ENCODE measurements around the gene OSM. TPM values are rescaled to one million over a fixed set of nuclear protein-coding genes. Genes with fewer than 3 reads are reported as not detected.

The OSM gene
- total RNA-seq, 1 donor from 2014 or later, result not detected

DNA sequence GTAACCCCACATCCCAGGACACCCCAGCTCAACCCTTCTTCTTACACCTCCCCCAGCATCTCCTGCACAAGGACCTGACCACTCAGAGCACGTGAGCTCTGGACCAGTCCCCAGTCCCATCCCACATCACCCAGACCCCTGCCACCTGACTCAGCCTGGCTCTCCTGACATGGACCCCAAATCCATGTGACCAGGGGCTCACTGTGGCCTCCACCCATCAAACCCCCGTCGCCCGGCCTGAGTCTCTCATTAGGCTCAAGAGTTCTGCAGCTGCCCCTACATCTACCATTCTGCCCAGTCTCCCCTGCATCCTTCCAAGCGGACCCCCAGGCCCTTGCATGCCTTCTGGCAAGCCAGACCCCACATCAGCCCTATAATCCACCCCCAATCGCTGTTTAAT, 18.2 kb downstream of the OSM start:
- no peak overlapping the region for H3K4me3 Mint-ChIP-seq (ENCODE audit: unreplicated experiment)
- no peaks in the 10 kb centered on the region for H3K36me3 Mint-ChIP-seq (ENCODE audit: low read depth, unreplicated experiment)
- DNase-seq (ENCODE audit: low spot score), result no peak
- H3K27me3 Mint-ChIP-seq (ENCODE audit: unreplicated experiment), result peaks cover 19% of the 10 kb centered on the region
- TF ChIP-seq, protein P1, sequence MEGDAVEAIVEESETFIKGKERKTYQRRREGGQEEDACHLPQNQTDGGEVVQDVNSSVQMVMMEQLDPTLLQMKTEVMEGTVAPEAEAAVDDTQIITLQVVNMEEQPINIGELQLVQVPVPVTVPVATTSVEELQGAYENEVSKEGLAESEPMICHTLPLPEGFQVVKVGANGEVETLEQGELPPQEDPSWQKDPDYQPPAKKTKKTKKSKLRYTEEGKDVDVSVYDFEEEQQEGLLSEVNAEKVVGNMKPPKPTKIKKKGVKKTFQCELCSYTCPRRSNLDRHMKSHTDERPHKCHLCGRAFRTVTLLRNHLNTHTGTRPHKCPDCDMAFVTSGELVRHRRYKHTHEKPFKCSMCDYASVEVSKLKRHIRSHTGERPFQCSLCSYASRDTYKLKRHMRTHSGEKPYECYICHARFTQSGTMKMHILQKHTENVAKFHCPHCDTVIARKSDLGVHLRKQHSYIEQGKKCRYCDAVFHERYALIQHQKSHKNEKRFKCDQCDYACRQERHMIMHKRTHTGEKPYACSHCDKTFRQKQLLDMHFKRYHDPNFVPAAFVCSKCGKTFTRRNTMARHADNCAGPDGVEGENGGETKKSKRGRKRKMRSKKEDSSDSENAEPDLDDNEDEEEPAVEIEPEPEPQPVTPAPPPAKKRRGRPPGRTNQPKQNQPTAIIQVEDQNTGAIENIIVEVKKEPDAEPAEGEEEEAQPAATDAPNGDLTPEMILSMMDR (IDR thresholded peaks at IDR 0.05; ENCODE audit: unreplicated experiment), result no peak
- H3K4me1 Mint-ChIP-seq (ENCODE audit: unreplicated experiment), result peaks cover 8% of the 10 kb centered on the region
- no peak overlapping the region for H3K27ac Mint-ChIP-seq (ENCODE audit: unreplicated experiment)
- H3K9me3 Mint-ChIP-seq (ENCODE audit: unreplicated experiment), result no peaks in the 10 kb centered on the region

DNA sequence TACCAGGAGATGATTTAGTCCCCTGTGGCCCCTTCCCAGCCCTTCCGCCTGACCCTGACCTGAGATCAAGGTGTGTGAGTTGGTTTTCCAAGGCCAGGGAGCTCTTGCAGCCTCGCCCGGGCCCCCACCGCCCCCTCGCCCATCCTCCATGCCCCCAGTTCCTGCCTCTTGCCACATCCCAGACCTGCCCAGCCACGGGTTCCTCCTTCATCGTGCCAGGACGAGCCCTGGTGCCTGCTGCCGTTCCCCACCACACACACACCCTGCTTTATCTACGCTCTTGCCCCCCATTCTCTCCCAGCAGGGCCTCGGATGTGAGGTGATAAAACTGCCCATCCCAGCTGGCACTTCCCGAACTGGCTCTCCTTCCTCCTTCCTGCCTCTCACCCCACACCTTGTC, 18.7 kb downstream of the OSM start:
- TF ChIP-seq, protein P1 (IDR thresholded peaks at IDR 0.05; ENCODE audit: unreplicated experiment), result no peak
- peaks cover 20% of the 10 kb centered on the region for H3K27me3 Mint-ChIP-seq (ENCODE audit: unreplicated experiment)
- no peak overlapping the region for H3K4me3 Mint-ChIP-seq (ENCODE audit: unreplicated experiment)
- no peaks in the 10 kb centered on the region for H3K36me3 Mint-ChIP-seq (ENCODE audit: low read depth, unreplicated experiment)
- no peak for DNase-seq (ENCODE audit: low spot score)
- H3K9me3 Mint-ChIP-seq (ENCODE audit: unreplicated experiment), result no peaks in the 10 kb centered on the region
- no peak overlapping the region for H3K27ac Mint-ChIP-seq (ENCODE audit: unreplicated experiment)
- H3K4me1 Mint-ChIP-seq (ENCODE audit: unreplicated experiment), result peaks cover 4% of the 10 kb centered on the region

DNA sequence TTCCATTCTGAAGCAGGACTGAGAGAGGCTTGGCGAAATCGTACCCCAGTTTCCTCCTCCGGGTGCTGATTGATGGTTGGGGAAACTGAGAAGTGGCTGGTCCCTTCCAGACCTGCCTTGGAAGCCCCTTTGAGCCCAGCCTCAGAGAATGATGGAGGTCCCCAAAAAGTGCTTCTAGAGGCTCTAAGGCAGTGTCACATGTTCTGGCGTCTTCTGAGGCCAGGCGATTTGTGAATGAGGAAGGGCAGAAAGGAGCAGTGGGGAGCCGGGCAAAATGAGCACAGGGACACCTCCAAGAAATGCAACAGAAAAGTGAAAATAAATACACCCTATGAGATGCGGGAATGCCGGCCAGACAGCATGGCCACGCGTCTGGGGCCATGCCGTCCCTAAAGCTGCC, 19.1 kb downstream of the OSM start:
- Mint-ChIP-seq H3K27me3 (ENCODE audit: unreplicated experiment) (peaks cover 21% of the 10 kb centered on the region), H3K4me1 (ENCODE audit: unreplicated experiment) (peaks cover under 1% of the 10 kb centered on the region), H3K36me3 (ENCODE audit: low read depth, unreplicated experiment) (no peaks in the 10 kb centered on the region), H3K27ac (ENCODE audit: unreplicated experiment) (no peak overlapping the region), H3K4me3 (ENCODE audit: unreplicated experiment) (no peak overlapping the region), H3K9me3 (ENCODE audit: unreplicated experiment) (no peaks in the 10 kb centered on the region)
- no peak for DNase-seq (ENCODE audit: low spot score)
- TF ChIP-seq, protein P1 (IDR thresholded peaks at IDR 0.05; ENCODE audit: unreplicated experiment), result no peak

DNA sequence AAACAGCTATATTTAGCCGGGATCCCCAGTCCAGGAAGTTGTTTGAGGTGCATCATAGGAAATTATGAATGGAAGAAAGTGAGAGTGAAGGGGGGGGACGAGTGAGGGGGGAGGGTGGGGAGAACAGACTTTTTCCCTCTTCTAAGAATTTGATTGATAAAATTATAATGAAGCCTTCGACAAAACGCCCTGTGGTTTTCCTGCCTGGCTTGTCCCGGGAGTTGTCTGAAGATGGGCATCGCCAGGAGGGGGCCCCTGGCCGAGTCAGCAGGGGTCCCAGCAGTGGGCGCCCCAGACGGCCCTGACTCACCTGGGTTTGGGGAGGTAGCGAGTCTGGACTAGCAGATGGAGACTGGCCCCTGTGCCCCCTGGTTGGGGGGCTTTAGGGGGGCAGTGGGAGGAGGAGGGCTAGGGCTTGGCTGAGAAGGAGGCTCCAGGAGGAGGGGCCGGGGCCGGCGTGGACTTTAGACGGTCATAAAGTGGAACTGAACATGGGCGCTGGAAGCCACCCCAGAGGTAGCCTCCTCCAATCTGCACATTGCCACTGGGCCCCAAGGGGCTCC, 19.8 kb downstream of the OSM start:
- Mint-ChIP-seq H3K27ac (ENCODE audit: unreplicated experiment) (no peak overlapping the region), H3K4me3 (ENCODE audit: unreplicated experiment) (no peak overlapping the region), H3K9me3 (ENCODE audit: unreplicated experiment) (no peaks in the 10 kb centered on the region), H3K27me3 (ENCODE audit: unreplicated experiment) (peaks cover 19% of the 10 kb centered on the region), H3K36me3 (ENCODE audit: low read depth, unreplicated experiment) (no peaks in the 10 kb centered on the region), H3K4me1 (ENCODE audit: unreplicated experiment) (no peaks in the 10 kb centered on the region)
- TF ChIP-seq, protein P1 (IDR thresholded peaks at IDR 0.05; ENCODE audit: unreplicated experiment), result no peak
- no peak for DNase-seq (ENCODE audit: low spot score)

DNA sequence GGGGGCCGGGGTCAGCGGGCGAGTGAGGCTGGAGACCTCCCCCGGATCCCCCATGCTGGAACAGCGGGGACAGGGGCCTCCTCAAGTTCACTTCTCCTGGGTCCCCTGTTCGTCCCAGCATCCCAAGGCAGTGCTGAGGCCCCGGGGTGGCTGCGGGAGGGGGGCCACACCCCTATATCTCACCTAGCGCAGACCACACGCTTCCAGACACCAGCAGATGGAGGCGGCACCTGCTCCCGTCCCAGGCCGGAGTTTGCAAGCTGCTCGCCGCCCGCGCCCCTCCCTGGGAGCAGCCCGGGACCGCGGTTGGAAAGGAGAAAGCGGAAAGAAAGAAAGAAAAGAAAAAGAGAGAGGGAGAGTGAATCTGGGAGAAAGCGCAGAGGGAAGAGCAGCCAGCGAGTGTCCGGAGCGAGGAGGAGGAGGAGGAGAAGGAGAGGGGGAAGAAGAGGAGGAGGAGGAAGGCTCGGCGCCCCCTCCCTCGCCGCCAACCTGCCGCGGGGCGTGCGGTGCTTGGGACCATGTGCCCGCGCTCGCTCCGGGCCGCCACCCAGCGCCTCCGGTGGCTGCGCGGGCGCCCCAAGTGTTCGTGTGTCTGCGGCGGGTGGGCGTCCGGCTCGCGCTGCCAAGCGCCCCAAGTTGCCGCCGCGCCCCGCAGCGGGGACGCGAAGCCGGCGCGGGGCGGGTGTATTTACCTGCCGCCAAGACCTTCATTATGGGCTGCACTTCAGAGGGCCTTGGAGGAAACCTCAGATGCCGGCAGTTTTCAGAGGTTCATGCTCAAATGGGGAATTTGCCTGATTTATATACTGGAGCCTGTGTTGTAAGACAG, 20.5 kb downstream of the OSM start, which contains the start of gene LIF:
Gene LIF (minus strand): TSS at position 775 of the 829 bp plus-strand sequence. CDS start 64 bp downstream, at position 711.
- TF ChIP-seq, protein P1 (IDR thresholded peaks at IDR 0.05; ENCODE audit: unreplicated experiment), result no peak
- no peak within 1 kb of the TSS for H3K27ac Mint-ChIP-seq (ENCODE audit: unreplicated experiment)
- peaks cover 19% of the 10 kb centered on the region for H3K27me3 Mint-ChIP-seq (ENCODE audit: unreplicated experiment)
- H3K4me3 Mint-ChIP-seq (ENCODE audit: unreplicated experiment), result peak within 1 kb of the TSS; percentile 85
- no peaks in the 10 kb centered on the region for H3K9me3 Mint-ChIP-seq (ENCODE audit: unreplicated experiment)
- H3K4me1 Mint-ChIP-seq (ENCODE audit: unreplicated experiment), result no peaks in the 10 kb centered on the region
- no peak for DNase-seq (ENCODE audit: low spot score)
- H3K36me3 Mint-ChIP-seq (ENCODE audit: low read depth, unreplicated experiment), result no peaks in the 10 kb centered on the region

Measured in endothelial cell (in vitro differentiated cells).